Endometrium (tissue), 2 donors: Measurements from ENCODE around the gene ULBP2.
"Not testable (repeated sequence)": the region's sequence is repeated elsewhere in the genome, so short reads cannot be mapped to it uniquely, and the experiment has no call there.

Experiments
- FAIRE-seq: peaks from 2 replicates; lab custom pipeline; 2012; peaks lifted over from hg19 to GRCh38; lab: Jason Lieb, UNC
- donor health status: control.
- donor health status: control.

Gene ULBP2, protein sequence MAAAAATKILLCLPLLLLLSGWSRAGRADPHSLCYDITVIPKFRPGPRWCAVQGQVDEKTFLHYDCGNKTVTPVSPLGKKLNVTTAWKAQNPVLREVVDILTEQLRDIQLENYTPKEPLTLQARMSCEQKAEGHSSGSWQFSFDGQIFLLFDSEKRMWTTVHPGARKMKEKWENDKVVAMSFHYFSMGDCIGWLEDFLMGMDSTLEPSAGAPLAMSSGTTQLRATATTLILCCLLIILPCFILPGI

DNA sequence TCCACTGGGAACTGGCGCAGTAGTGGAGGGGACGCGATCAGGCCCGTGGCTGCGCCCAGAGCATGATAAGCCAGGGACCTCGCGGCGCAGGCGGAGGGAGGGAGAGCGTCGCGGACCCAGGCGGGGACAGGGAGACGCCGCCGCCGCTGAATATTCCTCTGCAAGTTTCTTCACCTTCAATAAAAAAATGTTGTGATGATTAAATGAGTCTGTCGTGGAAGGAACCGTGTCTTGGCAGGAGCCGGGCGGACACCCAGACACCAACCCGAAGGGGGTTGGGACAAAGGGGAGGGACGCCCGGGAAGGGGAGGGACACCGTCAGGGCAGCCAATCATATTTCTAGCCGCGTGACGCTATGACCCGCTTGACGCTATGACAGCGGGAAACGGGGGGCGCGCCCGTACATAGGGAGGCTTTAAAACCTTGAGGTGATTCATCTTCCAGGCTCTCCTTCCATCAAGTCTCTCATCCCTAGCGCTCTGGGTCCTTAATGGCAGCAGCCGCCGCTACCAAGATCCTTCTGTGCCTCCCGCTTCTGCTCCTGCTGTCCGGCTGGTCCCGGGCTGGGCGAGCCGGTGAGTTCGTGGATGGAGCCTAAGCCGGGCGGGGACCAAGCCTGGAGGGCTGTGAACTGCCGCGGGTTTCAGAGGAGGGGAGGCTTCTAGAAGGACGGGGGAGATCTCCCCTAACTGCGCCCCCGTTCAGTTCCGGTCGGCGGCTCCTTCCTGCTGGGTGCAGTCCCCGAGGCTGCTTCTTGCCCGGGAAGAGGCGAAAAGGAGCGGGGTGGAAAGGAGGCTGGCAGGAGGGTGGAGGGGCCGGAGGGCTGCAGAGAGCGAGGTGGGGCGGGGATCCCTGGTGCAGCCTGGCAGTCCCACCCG, at the start of gene ULBP2:
ULBP2 (plus strand) TSS at position 432 of the 878 bp plus-strand sequence; CDS start at position 491, 59 bp downstream.
- no peak for FAIRE-seq

DNA sequence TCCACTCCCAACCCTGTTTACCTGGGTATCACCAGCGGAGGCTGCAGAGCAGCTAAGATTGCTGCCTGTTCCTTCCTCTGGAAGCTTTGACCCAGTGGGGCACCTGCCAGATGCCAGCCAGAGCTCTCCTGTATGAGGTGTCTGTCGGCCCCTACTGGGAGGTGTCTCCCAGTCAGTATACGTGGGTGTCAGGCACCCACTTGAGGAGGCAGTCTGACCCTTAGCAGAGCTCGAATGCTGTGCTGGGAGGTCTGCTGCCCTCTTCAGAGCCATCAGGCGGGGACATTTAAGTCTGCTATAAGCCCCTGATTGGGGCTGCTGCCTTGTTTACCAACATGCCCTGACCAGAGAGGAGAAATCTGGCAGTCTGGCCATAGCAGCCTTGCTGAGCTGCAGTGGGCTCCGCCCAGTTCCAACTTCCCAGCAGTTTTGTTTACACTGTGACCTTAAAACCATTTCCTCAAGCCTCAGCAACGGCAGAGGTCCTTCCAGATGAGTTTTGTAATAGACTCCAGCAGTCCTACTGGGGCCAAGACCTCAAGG, 46.7 kb upstream of the ULBP2 start:
- no peak for FAIRE-seq

DNA sequence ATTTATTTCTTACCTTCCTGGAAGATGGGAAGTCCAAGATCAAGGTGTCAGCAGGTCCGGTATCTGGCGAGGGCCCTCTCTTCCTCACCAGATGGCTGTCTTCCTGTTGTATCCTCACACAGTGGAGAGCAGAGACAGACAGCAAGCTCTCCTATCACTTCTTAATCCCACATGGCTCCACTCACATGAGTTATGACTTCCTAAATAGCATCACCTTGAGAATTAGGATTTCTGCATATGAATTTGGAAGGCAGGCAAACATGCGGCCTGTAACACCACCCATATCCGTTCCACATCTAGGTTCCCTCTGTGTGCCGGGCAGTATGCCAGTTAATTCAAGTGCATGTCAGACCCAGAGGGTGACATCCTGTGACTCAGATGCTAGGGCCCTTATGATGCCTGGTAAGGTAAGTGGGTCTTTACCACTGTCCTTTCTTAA, 46.0 kb upstream of the ULBP2 start:
- no peak for FAIRE-seq

- FAIRE-seq, result no peak
Observed at GRCh38 chr6:149896491-149896890, 45.3 kb upstream of the ULBP2 start.

DNA sequence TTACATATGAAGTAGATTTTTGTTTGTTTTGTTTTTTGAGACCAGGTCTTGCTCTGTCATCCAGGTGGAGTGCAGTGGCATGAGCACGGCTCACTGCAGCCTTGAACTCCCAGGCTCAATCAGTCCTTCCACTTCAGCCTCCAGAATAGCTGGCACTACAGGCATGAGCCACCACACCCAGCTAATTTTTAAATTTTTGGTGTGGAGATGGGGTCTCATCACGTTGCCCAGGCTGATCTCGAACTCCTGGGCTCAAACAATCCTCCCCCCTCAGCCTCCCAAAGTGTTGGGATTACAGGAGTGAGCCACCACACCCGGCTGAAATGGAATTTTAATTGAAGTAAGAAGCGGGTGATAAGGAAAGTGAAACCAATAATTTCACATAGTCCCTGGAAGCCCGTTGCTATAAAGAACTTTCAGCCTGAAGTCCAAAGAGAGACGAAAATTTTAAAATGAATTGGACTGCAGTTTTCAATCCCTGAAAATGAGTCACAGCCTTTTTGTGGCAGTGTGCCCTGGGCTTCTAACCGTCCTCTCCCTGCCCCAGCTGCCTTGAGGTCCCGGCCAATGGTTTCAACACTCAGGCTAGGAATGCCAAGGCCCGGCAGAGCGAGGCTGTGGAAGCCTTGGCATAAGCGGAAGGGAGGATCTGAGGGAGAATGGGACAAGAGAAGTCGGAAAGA, 44.7 kb upstream of the ULBP2 start:
- no peak for FAIRE-seq

- FAIRE-seq, result no peak
Observed at GRCh38 chr6:149897855-149898744, 43.7 kb upstream of the ULBP2 start, which contains the start of gene RAET1E. TSS of gene RAET1E (minus strand) at chr6:149898113. CDS start at chr6:149890901, 7,212 bp downstream.

- FAIRE-seq, result no peak
Observed at GRCh38 chr6:149898966-149899365, 42.8 kb upstream of the ULBP2 start.

DNA sequence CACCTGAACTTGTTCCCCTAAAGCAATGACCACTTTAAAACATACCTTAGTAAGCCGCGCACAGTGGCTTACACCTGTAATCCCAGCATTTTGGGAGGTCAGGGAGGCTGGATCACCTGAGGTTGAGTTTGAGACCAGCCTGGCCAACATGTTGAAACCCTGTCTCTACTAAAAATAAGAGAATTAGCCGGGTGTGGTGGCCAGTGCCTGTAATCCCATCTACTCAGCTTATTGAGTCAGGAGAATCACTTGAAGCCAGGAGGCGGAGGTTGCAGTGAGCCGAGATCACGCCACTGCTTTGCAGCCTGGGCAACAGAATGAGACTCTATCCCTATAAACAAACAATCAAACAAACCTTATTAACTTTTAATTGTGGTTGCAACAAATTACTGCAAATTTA, 42.3 kb upstream of the ULBP2 start:
- no peak for FAIRE-seq

- no peak for FAIRE-seq
Observed at GRCh38 chr6:149899926-149900619, 41.7 kb upstream of the ULBP2 start.

DNA sequence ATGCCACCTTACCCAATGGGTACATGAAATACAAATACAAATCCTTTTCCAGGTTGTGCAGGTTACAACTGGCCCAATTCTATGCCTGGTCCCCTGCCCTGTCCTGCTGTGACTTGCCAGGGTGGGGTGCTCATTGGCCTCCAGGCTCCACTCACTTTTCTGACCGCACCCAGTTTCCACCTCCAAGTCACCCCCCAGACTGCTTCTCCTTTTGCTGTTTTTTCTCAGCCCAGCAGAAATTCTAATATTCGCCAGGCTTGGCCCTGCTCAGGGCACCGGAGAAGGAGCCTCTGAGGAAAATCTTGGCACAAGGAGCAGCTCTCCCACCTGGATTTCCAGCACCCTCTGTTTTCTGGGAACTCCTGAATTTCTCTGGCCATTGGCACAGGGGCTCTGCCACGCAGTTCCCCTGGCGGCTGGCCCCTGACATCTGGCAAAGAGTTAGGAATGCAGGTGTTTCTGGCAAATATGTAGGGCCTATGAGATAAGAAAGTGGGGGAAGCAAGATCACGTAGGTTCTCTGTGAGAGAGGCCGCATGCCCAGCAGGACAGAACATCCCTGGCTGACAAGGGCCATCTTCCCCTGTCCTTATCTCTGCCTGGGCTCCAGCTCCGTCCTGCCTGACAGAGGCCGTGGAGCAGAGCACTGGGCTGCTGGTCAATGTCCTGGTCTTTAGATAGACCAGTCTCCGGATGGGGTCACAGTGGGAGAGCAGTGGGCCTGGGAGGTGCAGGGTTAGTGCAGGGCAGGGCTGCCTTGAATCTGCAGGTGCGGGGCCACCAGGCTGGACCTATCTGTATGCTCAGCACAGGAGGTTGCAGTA, 41.0 kb upstream of the ULBP2 start:
- no peak for FAIRE-seq

GRCh38 chr6:149901444-149902140, 40.2 kb upstream of the ULBP2 start:
- no peak for FAIRE-seq

DNA sequence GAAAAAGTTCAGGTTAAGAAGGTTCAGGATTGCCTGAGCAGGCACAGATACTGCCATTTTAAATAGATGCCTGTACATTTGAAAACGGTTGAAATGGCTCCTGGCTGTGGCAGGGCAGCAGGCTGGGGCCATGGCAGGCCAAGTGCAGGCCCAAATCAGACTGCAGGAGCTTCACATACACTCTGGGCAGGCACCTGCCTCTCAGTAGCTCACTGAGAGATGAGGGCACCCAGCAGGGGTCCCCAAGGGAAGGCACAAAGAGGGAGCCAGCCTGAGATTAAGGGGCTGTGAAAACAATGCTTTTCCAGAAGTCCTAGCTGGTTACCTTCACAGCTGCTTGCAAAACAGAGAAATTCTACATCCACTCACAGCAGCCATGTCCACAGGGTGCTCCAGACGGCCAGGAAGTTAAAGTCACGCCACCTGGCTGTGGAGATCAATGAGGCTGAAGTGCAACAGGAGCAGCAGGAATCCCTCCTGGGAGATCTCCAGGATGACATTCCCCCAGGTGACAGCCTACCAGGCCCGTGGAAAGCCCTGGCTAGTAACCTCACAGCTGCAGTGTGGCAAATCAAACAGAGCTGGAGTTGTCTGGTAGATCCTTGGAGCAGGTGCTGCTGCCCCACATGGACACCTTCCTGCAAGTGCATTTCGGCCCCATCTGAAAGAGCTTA, 37.7 kb upstream of the ULBP2 start:
- FAIRE-seq, result no peak

GRCh38 chr6:149904661-149905370, 37.0 kb upstream of the ULBP2 start:
- no peak for FAIRE-seq

- no peak for FAIRE-seq
Observed at GRCh38 chr6:149905371-149905910, 36.4 kb upstream of the ULBP2 start.

DNA sequence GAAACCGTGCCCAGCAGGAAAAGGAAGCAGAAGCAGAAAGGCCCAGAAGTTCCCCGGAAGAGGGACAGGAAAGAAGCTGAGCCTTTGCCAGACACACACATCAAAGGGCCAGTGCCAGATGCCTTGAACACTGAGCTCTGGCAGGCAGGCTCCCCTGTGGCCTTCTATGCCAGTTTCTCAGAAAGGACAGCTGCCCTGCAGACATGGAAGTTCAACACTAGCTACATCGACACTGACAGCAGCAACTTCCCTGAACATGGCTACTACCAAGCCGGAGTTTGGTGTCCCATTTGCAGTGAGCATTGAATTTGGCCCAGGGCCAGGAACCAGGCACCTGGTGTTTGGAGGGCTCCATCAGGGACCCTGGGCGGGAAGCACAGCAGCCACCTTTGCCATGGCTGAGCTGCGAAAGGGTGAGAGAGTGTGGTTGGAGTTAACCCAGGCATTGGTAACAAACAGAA, 35.9 kb upstream of the ULBP2 start:
- no peak for FAIRE-seq

GRCh38 chr6:149906405-149906804, 35.4 kb upstream of the ULBP2 start:
- no peak for FAIRE-seq

GRCh38 chr6:149907317-149907716, 34.5 kb upstream of the ULBP2 start:
- FAIRE-seq, result no peak

GRCh38 chr6:149908480-149908879, 33.3 kb upstream of the ULBP2 start:
- not testable (repeated sequence) for FAIRE-seq
